ENCODE measurements around the gene COL28A1.

The COL28A1 gene

DNA sequence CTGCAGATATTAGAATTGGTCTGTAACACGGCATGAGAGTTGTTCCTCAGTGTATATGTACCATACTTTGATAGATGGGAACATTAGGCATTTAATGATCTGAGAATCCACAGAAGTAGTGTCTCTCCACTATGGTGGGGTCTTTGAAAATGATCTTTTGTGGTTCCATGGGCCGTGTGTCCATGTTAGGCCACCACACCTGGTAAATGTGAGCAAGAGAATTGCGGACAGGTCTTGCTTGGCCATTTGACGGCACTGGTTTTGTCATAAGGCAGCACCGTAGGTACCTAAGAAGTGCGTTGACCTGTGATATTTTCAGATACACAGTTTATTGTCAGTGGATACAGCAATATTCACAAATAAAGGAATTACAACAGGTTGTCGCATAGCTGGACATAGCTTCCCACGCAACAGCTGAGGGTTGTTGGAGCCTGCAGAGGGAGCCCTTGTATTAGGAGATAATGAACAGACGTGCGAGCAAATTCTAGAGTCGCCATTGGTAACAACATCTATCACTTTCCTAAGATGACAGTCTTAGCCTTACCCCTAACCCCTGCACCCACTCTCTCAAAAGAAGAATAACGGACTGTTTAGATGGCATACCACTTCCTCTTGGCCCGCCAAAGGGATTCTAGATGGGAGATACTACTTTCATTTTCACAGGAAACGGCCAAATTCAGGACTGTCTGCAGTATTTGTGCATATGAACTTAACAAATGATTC, 111.4 kb downstream of the COL28A1 start:
- Histone ChIP-seq H3K36me3 (ENCODE audit: control insufficient read depth, insufficient read depth, low read length) (no peaks in the 10 kb centered on the region), H3K9me3 (ENCODE audit: control insufficient read depth, insufficient read depth, low read length) (no peaks in the 10 kb centered on the region), H3K27me3 (ENCODE audit: control insufficient read depth, insufficient read depth, low read length) (no peaks in the 10 kb centered on the region), H3K27ac (ENCODE audit: low read length) (no peak overlapping the region), H3K4me1 (ENCODE audit: control insufficient read depth, insufficient read depth, low read length) (no peaks in the 10 kb centered on the region), H3K4me3 (ENCODE audit: low read length) (no peak overlapping the region)
- peak; percentile 27 for DNase-seq (ENCODE audit: low read depth, low spot score)
- WGBS (ENCODE audit: insufficient coverage, insufficient read length), result no CpG with 5 or more reads among the region's 14 CpGs

GRCh38 chr7:7422641-7423040, 113.0 kb downstream of the COL28A1 start:
- Histone ChIP-seq H3K27ac (ENCODE audit: low read length) (no peak overlapping the region), H3K4me1 (ENCODE audit: control insufficient read depth, insufficient read depth, low read length) (no peaks in the 10 kb centered on the region), H3K36me3 (ENCODE audit: control insufficient read depth, insufficient read depth, low read length) (no peaks in the 10 kb centered on the region), H3K27me3 (ENCODE audit: control insufficient read depth, insufficient read depth, low read length) (no peaks in the 10 kb centered on the region), H3K9me3 (ENCODE audit: control insufficient read depth, insufficient read depth, low read length) (no peaks in the 10 kb centered on the region), H3K4me3 (ENCODE audit: low read length) (no peak overlapping the region)
- WGBS (ENCODE audit: insufficient coverage, insufficient read length), result no CpG with 5 or more reads among the region's 6 CpGs
- no peak for DNase-seq (ENCODE audit: low read depth, low spot score)

DNA sequence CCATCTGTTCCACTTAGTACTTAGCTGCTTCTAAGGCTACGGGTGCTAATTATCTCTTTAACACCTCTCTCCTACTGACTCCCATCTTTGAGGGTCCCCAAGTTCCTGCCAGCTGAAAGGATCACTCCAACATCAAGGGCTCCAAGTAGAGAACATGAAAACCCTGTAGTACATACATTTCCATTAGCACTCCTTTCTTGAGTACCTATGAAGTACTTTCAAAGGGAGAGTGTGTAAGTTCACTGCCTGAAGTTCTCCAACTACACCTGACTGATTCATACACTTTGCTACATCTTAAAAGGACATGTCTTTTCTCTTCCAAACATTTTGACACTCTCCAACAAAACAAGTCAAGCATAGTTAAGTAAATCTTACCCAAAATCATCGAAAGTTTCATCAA, 113.8 kb downstream of the COL28A1 start:
- H3K27me3 ChIP-seq (ENCODE audit: control insufficient read depth, insufficient read depth, low read length), result no peaks in the 10 kb centered on the region
- H3K4me1 ChIP-seq (ENCODE audit: control insufficient read depth, insufficient read depth, low read length), result no peaks in the 10 kb centered on the region
- H3K36me3 ChIP-seq (ENCODE audit: control insufficient read depth, insufficient read depth, low read length), result no peaks in the 10 kb centered on the region
- no peaks in the 10 kb centered on the region for H3K9me3 ChIP-seq (ENCODE audit: control insufficient read depth, insufficient read depth, low read length)
- no peak for DNase-seq (ENCODE audit: low read depth, low spot score)
- H3K4me3 ChIP-seq (ENCODE audit: low read length), result no peak overlapping the region
- no peak overlapping the region for H3K27ac ChIP-seq (ENCODE audit: low read length)
- WGBS (ENCODE audit: insufficient coverage, insufficient read length), result no CpG with 5 or more reads among the region's 2 CpGs

DNA sequence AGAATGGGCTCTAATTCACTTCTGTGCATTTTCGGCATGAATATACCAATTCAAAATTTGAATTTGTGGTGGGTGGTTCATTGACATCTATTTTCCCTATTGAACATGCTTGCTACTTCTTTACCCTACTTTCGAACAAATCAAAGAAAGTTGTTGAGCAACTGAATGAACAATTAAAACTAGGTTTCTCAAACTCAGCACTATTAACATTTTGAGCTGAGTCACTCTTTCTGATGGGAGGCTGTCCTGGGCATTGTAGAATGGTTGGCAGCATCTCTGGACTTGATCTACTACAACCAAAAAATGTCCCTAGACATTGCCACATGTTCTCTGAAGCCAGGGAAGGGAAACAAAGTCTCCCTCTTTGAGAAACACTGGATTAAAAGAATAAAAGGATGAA, 116.7 kb downstream of the COL28A1 start:
- no CpG with 5 or more reads among the region's 2 CpGs for WGBS (ENCODE audit: insufficient coverage, insufficient read length)
- H3K27ac ChIP-seq (ENCODE audit: low read length), result no peak overlapping the region
- no peak overlapping the region for H3K4me3 ChIP-seq (ENCODE audit: low read length)
- H3K27me3 ChIP-seq (ENCODE audit: control insufficient read depth, insufficient read depth, low read length), result no peaks in the 10 kb centered on the region
- H3K36me3 ChIP-seq (ENCODE audit: control insufficient read depth, insufficient read depth, low read length), result no peaks in the 10 kb centered on the region
- H3K9me3 ChIP-seq (ENCODE audit: control insufficient read depth, insufficient read depth, low read length), result no peaks in the 10 kb centered on the region
- no peaks in the 10 kb centered on the region for H3K4me1 ChIP-seq (ENCODE audit: control insufficient read depth, insufficient read depth, low read length)
- no peak for DNase-seq (ENCODE audit: low read depth, low spot score)

DNA sequence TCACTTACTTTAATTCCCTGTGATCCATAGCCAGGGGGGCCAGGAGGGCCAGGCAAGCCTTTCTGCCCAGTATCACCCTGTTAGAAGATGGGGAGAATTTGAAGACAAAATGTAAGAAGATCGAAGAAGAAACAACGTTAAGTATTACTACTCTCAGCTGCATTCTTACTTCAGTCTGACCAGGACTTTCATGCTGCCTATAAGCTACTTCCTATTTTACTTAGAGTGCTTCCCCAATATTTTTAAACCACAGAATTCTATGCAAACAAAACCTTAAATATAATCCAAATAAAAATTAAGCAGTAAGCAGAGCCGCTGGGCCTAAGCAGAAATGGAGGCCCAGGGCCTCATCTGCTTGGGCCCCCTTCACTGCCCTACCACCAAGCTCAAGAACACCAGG, 117.8 kb downstream of the COL28A1 start:
- no CpG with 5 or more reads among the region's 3 CpGs for WGBS (ENCODE audit: insufficient coverage, insufficient read length)

DNA sequence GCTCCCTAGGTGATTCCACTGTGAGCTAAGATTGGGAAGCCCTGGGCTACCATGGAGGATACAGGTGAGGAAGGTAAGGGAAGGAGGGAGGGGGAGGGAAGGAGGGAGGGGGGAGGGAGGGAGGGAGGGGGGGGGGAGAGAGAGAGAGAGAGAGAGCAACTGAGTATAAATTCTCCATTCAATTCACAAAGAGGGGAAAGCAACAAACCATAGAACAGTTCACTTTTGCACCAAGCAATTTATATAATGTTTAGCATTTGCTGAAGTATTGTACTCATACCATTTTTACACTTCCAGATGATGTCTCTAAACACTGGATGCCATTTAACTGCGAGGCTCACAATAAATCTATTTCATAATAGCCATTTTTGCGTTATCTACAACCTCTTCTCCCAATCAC, 118.3 kb downstream of the COL28A1 start:
- Histone ChIP-seq H3K4me3 (ENCODE audit: low read length) (no peak overlapping the region), H3K27me3 (ENCODE audit: control insufficient read depth, insufficient read depth, low read length) (no peaks in the 10 kb centered on the region), H3K9me3 (ENCODE audit: control insufficient read depth, insufficient read depth, low read length) (no peaks in the 10 kb centered on the region), H3K36me3 (ENCODE audit: control insufficient read depth, insufficient read depth, low read length) (no peaks in the 10 kb centered on the region), H3K27ac (ENCODE audit: low read length) (no peak overlapping the region), H3K4me1 (ENCODE audit: control insufficient read depth, insufficient read depth, low read length) (no peaks in the 10 kb centered on the region)
- no CpG with 5 or more reads among the region's 2 CpGs for WGBS (ENCODE audit: insufficient coverage, insufficient read length)
- no peak for DNase-seq (ENCODE audit: low read depth, low spot score)

More for the DNA sequence above, 117.8 kb downstream of the COL28A1 start:
- DNase-seq (ENCODE audit: low read depth, low spot score), result no peak
- H3K27ac ChIP-seq (ENCODE audit: low read length), result no peak overlapping the region
- no peaks in the 10 kb centered on the region for H3K27me3 ChIP-seq (ENCODE audit: control insufficient read depth, insufficient read depth, low read length)
- no peaks in the 10 kb centered on the region for H3K4me1 ChIP-seq (ENCODE audit: control insufficient read depth, insufficient read depth, low read length)
- no peaks in the 10 kb centered on the region for H3K9me3 ChIP-seq (ENCODE audit: control insufficient read depth, insufficient read depth, low read length)
- H3K36me3 ChIP-seq (ENCODE audit: control insufficient read depth, insufficient read depth, low read length), result no peaks in the 10 kb centered on the region
- H3K4me3 ChIP-seq (ENCODE audit: low read length), result no peak overlapping the region

DNA sequence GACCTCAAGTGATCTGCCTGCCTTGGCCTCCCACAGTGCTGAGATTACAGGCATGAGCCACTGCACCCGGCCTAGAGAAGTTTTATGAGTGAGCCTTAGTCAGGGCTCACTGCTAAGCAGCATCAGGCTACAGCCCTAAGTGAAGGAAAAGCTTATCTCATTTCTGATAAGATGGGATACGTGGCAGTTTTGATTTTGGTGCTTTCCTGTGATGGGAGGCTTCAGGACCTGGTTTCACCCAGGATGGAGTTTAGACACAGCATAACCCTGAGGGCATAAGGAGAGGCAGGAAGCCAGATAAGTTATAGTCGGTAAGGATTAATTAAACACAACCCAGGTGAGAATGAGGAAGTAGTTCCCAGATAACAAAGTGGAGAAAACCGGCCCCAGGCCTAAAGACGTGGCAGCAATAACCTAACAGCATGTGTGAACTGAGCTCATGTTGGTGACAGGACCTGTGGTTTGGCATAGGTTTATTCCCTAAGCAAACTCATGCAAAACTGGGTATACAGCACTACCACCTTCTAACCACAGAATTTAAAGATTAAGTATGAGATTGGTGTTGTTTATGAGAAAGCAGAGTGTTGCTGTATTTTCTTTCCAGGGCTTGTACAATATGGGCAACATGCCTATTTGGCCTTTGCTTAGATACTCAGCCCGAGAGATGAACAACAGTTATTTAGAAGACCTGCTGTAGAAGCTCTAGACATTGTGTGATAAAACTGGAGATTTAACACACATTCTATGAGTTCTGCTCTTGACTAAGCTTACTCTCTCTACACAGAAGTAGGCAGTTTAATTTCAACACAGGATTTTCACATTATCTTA, 119.4 kb downstream of the COL28A1 start:
- Histone ChIP-seq H3K36me3 (ENCODE audit: control insufficient read depth, insufficient read depth, low read length) (no peaks in the 10 kb centered on the region), H3K4me1 (ENCODE audit: control insufficient read depth, insufficient read depth, low read length) (no peaks in the 10 kb centered on the region), H3K4me3 (ENCODE audit: low read length) (no peak overlapping the region), H3K27me3 (ENCODE audit: control insufficient read depth, insufficient read depth, low read length) (no peaks in the 10 kb centered on the region), H3K9me3 (ENCODE audit: control insufficient read depth, insufficient read depth, low read length) (no peaks in the 10 kb centered on the region), H3K27ac (ENCODE audit: low read length) (no peak overlapping the region)
- WGBS (ENCODE audit: insufficient coverage, insufficient read length), result no CpG with 5 or more reads among the region's 6 CpGs
- DNase-seq (ENCODE audit: low read depth, low spot score), result no peak

GRCh38 chr7:7414791-7415603, 120.7 kb downstream of the COL28A1 start:
- no peaks in the 10 kb centered on the region for H3K27me3 ChIP-seq (ENCODE audit: control insufficient read depth, insufficient read depth, low read length)
- no CpG with 5 or more reads among the region's 7 CpGs for WGBS (ENCODE audit: insufficient coverage, insufficient read length)
- no peaks in the 10 kb centered on the region for H3K36me3 ChIP-seq (ENCODE audit: control insufficient read depth, insufficient read depth, low read length)
- H3K9me3 ChIP-seq (ENCODE audit: control insufficient read depth, insufficient read depth, low read length), result no peaks in the 10 kb centered on the region
- DNase-seq (ENCODE audit: low read depth, low spot score), result no peak
- no peaks in the 10 kb centered on the region for H3K4me1 ChIP-seq (ENCODE audit: control insufficient read depth, insufficient read depth, low read length)
- no peak overlapping the region for H3K27ac ChIP-seq (ENCODE audit: low read length)
- H3K4me3 ChIP-seq (ENCODE audit: low read length), result no peak overlapping the region

DNA sequence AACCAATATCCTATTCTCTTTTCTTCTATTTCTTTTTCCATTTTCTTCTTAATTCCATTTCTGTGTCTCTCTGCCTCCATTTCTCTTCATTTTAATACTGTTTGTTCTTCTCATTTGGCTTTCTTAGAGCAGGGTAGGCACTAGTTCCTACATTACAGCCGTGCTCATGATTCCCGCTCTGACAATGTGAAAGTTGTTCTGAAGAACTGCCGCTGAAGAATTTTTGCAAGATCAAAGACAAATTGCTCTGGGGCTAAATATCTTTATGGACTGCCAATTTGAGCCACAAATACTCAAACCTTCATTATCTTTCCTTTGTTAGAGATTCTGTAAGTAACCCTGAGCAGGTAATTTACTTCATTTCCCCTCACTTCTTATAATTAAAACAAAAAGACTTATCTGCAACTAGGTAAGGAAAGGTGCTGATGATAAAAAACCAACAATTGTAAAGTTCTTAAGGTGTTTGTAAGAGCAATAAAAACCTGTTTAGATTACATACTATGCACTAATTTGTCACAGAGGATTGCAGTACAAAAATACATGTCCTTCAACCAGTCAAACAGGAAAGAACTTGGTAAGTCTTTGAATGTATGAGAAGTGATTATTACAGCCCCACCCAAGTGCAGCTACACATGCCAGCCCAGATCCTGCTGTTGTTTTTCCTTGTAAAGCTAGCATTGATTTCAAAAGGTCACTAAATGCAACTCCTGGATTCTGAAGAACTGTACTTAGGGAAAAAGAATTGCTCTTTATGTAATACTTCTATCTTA, 127.5 kb downstream of the COL28A1 start:
- Histone ChIP-seq H3K4me3 (ENCODE audit: low read length) (no peak overlapping the region), H3K9me3 (ENCODE audit: control insufficient read depth, insufficient read depth, low read length) (no peaks in the 10 kb centered on the region), H3K27ac (ENCODE audit: low read length) (no peak overlapping the region), H3K27me3 (ENCODE audit: control insufficient read depth, insufficient read depth, low read length) (no peaks in the 10 kb centered on the region), H3K4me1 (ENCODE audit: control insufficient read depth, insufficient read depth, low read length) (no peaks in the 10 kb centered on the region), H3K36me3 (ENCODE audit: control insufficient read depth, insufficient read depth, low read length) (no peaks in the 10 kb centered on the region)
- WGBS (ENCODE audit: insufficient coverage, insufficient read length), result no CpG with 5 or more reads among the region's 3 CpGs
- DNase-seq (ENCODE audit: low read depth, low spot score), result no peak

DNA sequence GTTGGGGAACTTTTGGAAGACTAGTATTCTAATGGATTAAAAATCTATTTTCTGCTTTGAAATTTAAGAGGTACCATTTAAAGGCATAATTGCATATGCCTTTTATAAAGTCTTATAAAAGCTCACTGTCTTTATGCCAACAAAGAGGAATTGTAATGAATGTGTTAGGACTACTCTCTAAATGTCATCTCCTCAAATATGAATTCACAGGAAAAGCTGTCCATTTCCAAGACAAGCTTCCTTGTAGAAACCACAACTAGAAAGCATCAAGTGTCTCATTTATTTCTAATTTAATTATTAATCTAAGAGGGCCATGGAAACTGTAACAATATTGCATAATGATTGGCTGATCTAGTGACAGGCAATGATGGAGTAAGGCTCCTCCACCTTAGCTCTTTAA, 130.2 kb downstream of the COL28A1 start:
- Histone ChIP-seq H3K27me3 (ENCODE audit: control insufficient read depth, insufficient read depth, low read length) (no peaks in the 10 kb centered on the region), H3K27ac (ENCODE audit: low read length) (no peak overlapping the region), H3K4me3 (ENCODE audit: low read length) (no peak overlapping the region), H3K4me1 (ENCODE audit: control insufficient read depth, insufficient read depth, low read length) (no peaks in the 10 kb centered on the region), H3K36me3 (ENCODE audit: control insufficient read depth, insufficient read depth, low read length) (no peaks in the 10 kb centered on the region), H3K9me3 (ENCODE audit: control insufficient read depth, insufficient read depth, low read length) (no peaks in the 10 kb centered on the region)
- no peak for DNase-seq (ENCODE audit: low read depth, low spot score)

All from iPS DF 6.9 (cell line).